Thoracic aorta (tissue), 2 donors: Measurements from ENCODE around the gene NUDT8. TPM values are rescaled to one million over a fixed set of nuclear protein-coding genes. Genes with fewer than 3 reads are reported as not detected.

Source experiments
- ATAC-seq: fragments of 150-250 bp; one replicate; pipeline ENCODE4 v1.8.0; 2017; ENCODE audit warnings: low read depth; ENCODE audit not compliant: insufficient number of reproducible peaks, low FRiP score
- DNase-seq: peaks from one replicate; pipeline ENCODE4 v3.0.0-alpha.2; 2020; ENCODE audit warnings: low spot score
- H3K27ac ChIP-seq, 2 donors: fragments of 200-600 bp; sonication (generic); 1 replicate in 1 of 2; 2 replicates in 1 of 2; pipeline ENCODE4 v1.5.1; 2016; ENCODE audit warnings: mild to moderate bottlenecking in 2 of 2, moderate library complexity in 2 of 2
- H3K27me3 ChIP-seq: fragments of 200-600 bp; sonication (generic); replicated peaks from 2 replicates; pipeline ENCODE4 v1.6.0; 2016; ENCODE audit warnings: mild to moderate bottlenecking; ENCODE audit not compliant: insufficient read depth
- H3K36me3 ChIP-seq: fragments of 200-600 bp; sonication (generic); one replicate; pipeline ENCODE4 v1.5.1; 2016
- H3K4me1 ChIP-seq, 2 donors: fragments of 200-600 bp; sonication (generic); 1 replicate in 1 of 2; 2 replicates in 1 of 2; pipeline versions ENCODE4 v1.5.1 to v1.6.0; 2016; ENCODE audit warnings: low read depth in 2 of 2, mild to moderate bottlenecking in 1 of 2; ENCODE audit not compliant: control insufficient read depth in 1 of 2
- H3K4me3 ChIP-seq: fragments of 200-600 bp; sonication (generic); 2 replicates; pipeline ENCODE4 v1.5.1; 2016; ENCODE audit warnings: mild to moderate bottlenecking
- H3K9me3 ChIP-seq: fragments of 200-600 bp; sonication (generic); 2 replicates; pipeline ENCODE4 v1.5.1; 2016
- total RNA-seq, 2 donors: library from RNA; depleted of rRNA; stranded (reverse); fragments of >200 nt; gene quantifications; one replicate each; pipeline versions ENCODE4 v1.1.0 to v1.2.3, GENCODE V29; 2016
- TF ChIP-seq, protein P1 (sequence below): fragments of 200-600 bp; sonication (generic); IDR thresholded peaks from one replicate; pipeline ENCODE4 v1.5.1; 2019; ENCODE audit warnings: antibody characterized with exemption

The NUDT8 gene
- total RNA-seq, 2 donors from 2014 or later, result 5.7 to 6.1 TPM

DNA sequence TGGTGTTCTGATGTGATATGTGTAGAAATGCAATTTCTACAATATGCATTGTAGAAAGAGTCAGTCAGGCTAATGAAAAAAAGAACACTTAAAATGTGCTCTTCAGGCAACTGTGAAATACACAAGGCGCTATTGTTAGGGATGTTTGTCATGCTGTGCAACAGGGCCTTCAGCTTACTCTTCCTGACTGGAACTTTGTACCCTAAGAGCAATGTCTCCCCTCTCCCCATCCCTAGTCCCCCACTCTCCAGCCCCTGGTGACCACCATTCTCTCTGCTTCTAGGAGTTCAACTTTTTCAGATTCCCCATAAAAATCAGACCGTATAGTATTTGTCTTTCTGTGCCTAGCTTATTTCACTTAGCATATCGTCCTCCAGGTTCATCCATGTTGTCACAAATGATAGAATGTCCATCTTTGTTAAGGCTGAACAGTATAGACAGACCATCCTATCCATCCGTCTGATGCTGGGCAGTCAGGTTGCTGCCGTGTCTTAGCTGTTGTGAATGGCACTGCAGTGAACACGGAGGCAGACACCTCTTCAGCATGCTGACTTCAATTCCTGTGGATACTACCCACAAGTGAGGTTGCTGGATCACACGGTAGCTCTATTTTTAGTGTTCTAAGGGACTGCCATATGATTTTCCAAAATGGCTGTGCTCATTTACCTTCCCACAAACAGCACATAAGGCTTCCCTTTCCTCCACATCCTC, 12.3 kb downstream of the NUDT8 start:
- TF ChIP-seq, protein P1, sequence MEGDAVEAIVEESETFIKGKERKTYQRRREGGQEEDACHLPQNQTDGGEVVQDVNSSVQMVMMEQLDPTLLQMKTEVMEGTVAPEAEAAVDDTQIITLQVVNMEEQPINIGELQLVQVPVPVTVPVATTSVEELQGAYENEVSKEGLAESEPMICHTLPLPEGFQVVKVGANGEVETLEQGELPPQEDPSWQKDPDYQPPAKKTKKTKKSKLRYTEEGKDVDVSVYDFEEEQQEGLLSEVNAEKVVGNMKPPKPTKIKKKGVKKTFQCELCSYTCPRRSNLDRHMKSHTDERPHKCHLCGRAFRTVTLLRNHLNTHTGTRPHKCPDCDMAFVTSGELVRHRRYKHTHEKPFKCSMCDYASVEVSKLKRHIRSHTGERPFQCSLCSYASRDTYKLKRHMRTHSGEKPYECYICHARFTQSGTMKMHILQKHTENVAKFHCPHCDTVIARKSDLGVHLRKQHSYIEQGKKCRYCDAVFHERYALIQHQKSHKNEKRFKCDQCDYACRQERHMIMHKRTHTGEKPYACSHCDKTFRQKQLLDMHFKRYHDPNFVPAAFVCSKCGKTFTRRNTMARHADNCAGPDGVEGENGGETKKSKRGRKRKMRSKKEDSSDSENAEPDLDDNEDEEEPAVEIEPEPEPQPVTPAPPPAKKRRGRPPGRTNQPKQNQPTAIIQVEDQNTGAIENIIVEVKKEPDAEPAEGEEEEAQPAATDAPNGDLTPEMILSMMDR, result no peak
- Histone ChIP-seq H3K4me3 (no peak overlapping the region), H3K9me3 (no peaks in the 10 kb centered on the region), H3K36me3 (no peaks in the 10 kb centered on the region), H3K27ac (no peak overlapping the region), H3K27me3 (no peaks in the 10 kb centered on the region), H3K4me1 (peaks cover 3 to 14% of the 10 kb centered on the region in 2 donors)
- no peak for ATAC-seq
- no peak for DNase-seq

DNA sequence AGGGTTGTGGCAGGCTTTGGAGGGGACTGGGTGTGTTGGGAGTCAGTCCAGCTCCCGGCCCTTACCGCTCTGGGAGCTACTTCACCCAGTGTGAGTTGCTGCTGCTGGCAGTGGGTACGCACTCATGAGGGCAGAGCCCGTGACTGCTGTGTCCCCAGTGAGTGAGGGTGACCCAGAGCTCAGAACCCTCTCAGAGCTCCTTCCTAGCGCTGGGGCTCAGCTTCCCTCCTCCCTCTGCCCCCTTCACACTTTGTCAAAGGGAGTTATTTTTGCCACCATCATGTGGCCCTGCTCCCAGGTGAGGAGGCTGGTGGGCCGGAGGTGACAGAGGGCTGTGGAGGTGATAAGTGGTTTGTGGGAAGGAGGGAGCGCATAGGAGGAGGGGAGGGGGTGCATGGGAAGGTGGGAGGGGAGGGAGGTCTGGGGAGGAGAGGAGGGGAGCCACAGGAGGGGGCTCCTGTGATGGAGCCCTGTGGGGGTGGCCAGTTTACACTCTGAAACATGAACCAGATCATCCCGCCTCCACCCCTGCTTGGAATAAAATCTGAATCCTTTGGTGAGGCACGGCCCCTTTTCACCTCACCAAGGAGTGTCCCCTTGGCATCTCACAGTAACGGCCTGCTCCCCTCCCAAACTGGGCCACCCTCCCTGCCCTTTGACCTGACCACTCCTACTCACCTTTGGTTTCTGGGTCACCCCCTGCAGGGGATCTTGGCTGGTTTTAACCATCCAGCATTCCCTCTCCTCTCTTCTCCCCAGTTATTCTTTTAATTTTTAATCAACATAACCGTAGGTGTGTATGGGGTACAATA, 13.1 kb downstream of the NUDT8 start:
- no peak for ATAC-seq
- Histone ChIP-seq H3K36me3 (peaks cover under 1% of the 10 kb centered on the region), H3K4me3 (no peak overlapping the region), H3K27ac (no peak overlapping the region), H3K9me3 (no peaks in the 10 kb centered on the region), H3K27me3 (no peaks in the 10 kb centered on the region), H3K4me1 (peaks cover 3 to 14% of the 10 kb centered on the region in 2 donors)
- DNase-seq, result no peak
- TF ChIP-seq, protein P1, result no peak

DNA sequence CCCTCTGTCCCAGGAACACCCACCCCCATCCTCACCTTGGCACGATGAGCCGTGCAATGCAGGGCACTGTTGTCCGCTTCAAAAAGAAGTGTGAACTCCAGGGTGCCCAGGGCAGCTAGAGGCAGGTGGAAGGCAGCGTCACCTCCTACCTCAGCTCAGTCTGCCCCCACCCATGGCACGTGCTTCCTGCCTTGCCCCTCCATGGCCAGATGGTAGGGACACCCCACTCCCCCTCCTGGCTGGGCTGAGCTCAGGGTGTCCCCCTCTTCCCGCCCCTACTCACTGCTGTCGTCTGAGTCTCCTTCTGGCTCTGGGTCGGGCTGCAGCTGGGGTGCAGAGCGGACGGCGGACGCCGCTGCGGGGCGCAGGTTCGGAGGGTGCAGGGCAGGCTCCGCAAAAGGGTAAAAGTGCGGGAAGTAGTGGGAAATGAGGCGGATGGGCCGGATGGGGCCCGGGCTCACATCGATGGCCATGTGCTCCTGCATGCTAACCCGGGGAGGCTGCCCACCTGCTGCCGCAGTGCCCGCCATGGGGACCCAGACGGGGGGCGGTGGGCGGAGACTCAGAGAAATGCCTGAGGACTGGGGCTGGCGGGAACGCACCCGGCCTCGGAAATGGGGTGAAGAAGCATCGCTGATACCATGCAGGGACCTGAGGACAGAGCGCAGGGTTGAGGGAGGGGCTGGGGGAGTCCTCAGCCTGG, 13.9 kb downstream of the NUDT8 start:
- no peak for DNase-seq

DNA sequence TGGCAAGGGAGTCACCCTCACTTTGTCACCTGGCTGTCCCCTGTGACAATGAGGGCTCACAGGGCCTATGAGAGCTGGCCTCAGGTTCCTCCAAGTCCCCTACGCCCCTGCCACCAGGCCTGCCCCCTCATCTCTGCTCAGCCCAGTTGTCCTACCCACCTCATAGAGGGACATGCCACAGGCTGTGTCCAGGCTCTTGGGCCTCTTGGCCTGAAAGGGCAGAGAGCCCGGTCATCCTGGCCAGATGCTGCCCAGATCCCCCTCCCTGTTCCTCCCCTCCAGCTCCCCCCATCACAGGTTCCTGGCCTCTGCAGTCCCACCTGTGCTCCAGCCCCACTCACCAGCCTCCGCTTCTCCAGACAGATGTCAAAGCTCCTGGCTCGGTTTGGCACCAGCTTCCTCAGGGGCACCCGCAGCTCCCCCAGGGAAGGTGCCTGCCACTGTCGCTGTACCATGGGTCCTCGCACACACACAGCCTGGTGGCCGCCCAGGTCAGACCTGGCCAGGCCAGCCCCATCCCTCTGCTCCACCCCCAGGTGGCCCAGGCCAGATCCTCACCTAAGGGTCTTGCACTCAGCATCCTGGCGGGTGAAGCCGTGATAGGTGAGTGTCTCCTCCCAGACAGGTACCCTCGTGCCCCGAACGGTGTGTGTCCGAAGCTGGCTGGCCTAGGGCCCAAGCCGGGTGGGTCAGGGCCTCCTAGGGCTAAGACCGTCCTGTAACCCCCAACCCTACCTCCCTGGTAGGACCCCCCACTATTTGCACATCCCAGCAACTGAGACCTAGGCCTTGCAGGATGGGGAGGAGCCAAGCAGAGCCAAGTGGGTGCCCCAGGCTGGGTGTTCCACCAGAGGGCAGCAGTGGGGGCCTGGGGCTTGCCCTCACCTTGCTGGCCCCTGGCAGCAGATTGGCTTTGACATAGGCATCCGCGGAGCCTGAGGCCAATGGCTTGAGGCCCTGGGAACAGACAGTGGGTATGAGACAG, 14.7 kb downstream of the NUDT8 start:
- Histone ChIP-seq H3K4me3 (no peak overlapping the region), H3K27ac (no peak overlapping the region), H3K9me3 (no peaks in the 10 kb centered on the region), H3K4me1 (peaks cover 3 to 14% of the 10 kb centered on the region in 2 donors), H3K36me3 (peaks cover 12% of the 10 kb centered on the region), H3K27me3 (no peaks in the 10 kb centered on the region)
- peak; percentile 6 for ATAC-seq
- DNase-seq, result no peak
- TF ChIP-seq, protein P1, result peak; percentile 37

More for the DNA sequence above, 13.9 kb downstream of the NUDT8 start:
- peaks cover 5% of the 10 kb centered on the region for H3K36me3 ChIP-seq
- TF ChIP-seq, protein P1, result no peak
- H3K27me3 ChIP-seq, result no peaks in the 10 kb centered on the region
- H3K9me3 ChIP-seq, result no peaks in the 10 kb centered on the region
- H3K4me3 ChIP-seq, result no peak overlapping the region
- no peak for ATAC-seq
- no peak overlapping the region for H3K27ac ChIP-seq
- peaks cover 3 to 14% of the 10 kb centered on the region in 2 donors for H3K4me1 ChIP-seq
